HL-60 (cell line): ENCODE data around the gene SERPINB5.

Source experiments
- DNase-seq, 2 experiments: peaks; one replicate each; pipeline ENCODE4 v3.0.0-alpha.2; 2010 to 2020; ENCODE audit warnings: low read depth in 1 of 2, low spot score in 1 of 2
- H3K27ac ChIP-seq: fragments of 250-450 bp; sonication (Bioruptor Pico); replicated peaks from 2 replicates; pipeline ENCODE4 v1.5.1; 2020; ENCODE audit warnings: mild to moderate bottlenecking, moderate library complexity
- H3K27me3 ChIP-seq: fragments of 250-450 bp; sonication (Bioruptor Pico); 2 replicates; pipeline ENCODE4 v1.5.1; 2021; ENCODE audit warnings: mild to moderate bottlenecking, moderate library complexity; ENCODE audit not compliant: insufficient read depth, poor library complexity, severe bottlenecking
- H3K4me3 ChIP-seq: replicated peaks from 2 replicates; pipeline ENCODE4 v1.5.1; 2011; ENCODE audit warnings: mild to moderate bottlenecking, control low read depth, low read length; ENCODE audit not compliant: insufficient read depth
- GABPA ChIP-seq: IDR thresholded peaks from 2 replicates; pipeline ENCODE4 v1.6.1; 2012; ENCODE audit warnings: low read depth
- POLR2AphosphoS5 ChIP-seq: IDR thresholded peaks from 2 replicates; pipeline ENCODE4 v1.6.1; 2012; ENCODE audit warnings: low read depth
- SPI1 ChIP-seq: IDR thresholded peaks from 2 replicates; pipeline ENCODE4 v1.6.1; 2012; ENCODE audit warnings: low read depth, mild to moderate bottlenecking, borderline replicate concordance
- TF ChIP-seq, protein P1 (sequence below): IDR thresholded peaks from one replicate; pipeline ENCODE4 v1.5.1; 2011; ENCODE audit warnings: low read length, control low read depth, inconsistent platforms; ENCODE audit not compliant: insufficient read depth
- TF ChIP-seq, protein P2 (sequence below): IDR thresholded peaks from 2 replicates; pipeline ENCODE4 v1.6.1; 2012; ENCODE audit warnings: low read depth; ENCODE audit not compliant: insufficient replicate concordance

SERPINB5 gene

DNA sequence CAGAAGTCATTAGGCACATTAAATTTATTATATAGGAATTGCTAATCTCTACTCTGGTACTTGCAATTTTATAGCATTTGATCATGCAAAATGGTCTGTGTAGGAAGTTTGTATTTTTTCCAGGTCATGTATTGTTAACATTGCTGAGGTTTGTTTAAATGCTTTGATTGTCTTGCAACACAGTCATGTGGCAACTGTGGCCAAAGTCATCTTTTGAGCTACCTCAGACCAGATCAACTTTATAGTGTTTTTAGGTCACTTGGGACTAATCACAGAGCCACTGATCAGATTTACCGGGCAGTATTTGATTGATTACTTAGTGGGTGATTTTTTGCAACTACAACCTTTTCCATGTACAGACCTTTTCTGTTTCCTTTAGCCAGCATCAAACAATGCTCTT is 3.7 kb downstream of the SERPINB5 start:
- DNase-seq = no peak
- TF ChIP-seq POLR2AphosphoS5 (no peak), GABPA (no peak), SPI1 (no peak)
- TF ChIP-seq, protein P1, sequence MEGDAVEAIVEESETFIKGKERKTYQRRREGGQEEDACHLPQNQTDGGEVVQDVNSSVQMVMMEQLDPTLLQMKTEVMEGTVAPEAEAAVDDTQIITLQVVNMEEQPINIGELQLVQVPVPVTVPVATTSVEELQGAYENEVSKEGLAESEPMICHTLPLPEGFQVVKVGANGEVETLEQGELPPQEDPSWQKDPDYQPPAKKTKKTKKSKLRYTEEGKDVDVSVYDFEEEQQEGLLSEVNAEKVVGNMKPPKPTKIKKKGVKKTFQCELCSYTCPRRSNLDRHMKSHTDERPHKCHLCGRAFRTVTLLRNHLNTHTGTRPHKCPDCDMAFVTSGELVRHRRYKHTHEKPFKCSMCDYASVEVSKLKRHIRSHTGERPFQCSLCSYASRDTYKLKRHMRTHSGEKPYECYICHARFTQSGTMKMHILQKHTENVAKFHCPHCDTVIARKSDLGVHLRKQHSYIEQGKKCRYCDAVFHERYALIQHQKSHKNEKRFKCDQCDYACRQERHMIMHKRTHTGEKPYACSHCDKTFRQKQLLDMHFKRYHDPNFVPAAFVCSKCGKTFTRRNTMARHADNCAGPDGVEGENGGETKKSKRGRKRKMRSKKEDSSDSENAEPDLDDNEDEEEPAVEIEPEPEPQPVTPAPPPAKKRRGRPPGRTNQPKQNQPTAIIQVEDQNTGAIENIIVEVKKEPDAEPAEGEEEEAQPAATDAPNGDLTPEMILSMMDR = no peak
- TF ChIP-seq, protein P2, sequence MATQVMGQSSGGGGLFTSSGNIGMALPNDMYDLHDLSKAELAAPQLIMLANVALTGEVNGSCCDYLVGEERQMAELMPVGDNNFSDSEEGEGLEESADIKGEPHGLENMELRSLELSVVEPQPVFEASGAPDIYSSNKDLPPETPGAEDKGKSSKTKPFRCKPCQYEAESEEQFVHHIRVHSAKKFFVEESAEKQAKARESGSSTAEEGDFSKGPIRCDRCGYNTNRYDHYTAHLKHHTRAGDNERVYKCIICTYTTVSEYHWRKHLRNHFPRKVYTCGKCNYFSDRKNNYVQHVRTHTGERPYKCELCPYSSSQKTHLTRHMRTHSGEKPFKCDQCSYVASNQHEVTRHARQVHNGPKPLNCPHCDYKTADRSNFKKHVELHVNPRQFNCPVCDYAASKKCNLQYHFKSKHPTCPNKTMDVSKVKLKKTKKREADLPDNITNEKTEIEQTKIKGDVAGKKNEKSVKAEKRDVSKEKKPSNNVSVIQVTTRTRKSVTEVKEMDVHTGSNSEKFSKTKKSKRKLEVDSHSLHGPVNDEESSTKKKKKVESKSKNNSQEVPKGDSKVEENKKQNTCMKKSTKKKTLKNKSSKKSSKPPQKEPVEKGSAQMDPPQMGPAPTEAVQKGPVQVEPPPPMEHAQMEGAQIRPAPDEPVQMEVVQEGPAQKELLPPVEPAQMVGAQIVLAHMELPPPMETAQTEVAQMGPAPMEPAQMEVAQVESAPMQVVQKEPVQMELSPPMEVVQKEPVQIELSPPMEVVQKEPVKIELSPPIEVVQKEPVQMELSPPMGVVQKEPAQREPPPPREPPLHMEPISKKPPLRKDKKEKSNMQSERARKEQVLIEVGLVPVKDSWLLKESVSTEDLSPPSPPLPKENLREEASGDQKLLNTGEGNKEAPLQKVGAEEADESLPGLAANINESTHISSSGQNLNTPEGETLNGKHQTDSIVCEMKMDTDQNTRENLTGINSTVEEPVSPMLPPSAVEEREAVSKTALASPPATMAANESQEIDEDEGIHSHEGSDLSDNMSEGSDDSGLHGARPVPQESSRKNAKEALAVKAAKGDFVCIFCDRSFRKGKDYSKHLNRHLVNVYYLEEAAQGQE = no peak
- no peak overlapping the region for H3K27ac ChIP-seq
- no peak overlapping the region for H3K4me3 ChIP-seq
- no peaks in the 10 kb centered on the region for H3K27me3 ChIP-seq

DNA sequence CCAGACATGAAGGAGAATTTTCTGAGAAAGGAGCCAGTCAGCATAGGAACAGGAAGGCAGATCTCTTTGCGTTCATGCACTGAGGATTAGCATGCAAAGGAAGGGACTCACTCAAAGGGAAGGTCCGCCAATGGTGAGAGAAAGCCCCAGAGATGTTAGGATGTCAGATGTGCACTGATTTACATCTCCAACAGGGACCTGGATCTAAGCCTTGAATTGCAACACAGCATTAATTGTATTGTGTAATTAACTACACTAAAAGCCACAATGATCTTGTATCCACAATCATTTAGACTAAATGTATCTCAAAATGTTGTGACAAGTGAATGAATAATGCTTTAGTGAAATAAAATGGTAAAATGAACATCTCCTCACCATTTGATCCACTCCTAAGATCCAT is 4.2 kb downstream of the SERPINB5 start:
- TF ChIP-seq POLR2AphosphoS5 (no peak), GABPA (no peak), SPI1 (no peak)
- TF ChIP-seq, protein P1 = no peak
- TF ChIP-seq, protein P2 = no peak
- Histone ChIP-seq H3K27ac (no peak overlapping the region), H3K27me3 (no peaks in the 10 kb centered on the region), H3K4me3 (no peak overlapping the region)
- no peak for DNase-seq

DNA sequence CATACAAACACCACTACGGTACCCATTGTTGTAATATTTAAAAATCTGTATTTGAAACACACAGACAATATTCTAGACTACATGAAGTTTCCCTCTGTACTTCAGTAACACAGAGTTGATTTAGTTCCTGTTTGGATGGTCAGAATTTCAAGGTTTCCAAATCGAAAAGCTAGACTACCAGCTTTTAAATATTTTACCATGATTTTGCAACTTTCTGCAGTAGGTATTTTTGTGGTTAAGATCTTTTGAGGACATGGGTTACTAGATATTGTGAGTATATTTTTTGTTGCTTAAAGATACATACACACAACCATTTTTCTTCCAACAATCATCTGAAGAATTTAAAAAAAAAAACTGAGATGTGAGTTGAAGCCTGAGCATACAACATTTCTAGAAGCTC is 10.9 kb downstream of the SERPINB5 start:
- no peak overlapping the region for H3K4me3 ChIP-seq
- H3K27ac ChIP-seq = peak overlapping the region; percentile 13; the same call in 1 of the 2 replicates
- peak in 1 of 2 experiments; percentile 38 for DNase-seq
- TF ChIP-seq GABPA (no peak), POLR2AphosphoS5 (no peak), SPI1 (no peak)
- TF ChIP-seq, protein P1 = no peak
- TF ChIP-seq, protein P2 = no peak
- H3K27me3 ChIP-seq = no peaks in the 10 kb centered on the region
